ENCODE results near the gene C19orf38. TPM values are rescaled to one million over a fixed set of nuclear protein-coding genes. Genes with fewer than 3 reads are reported as not detected.

C19orf38 gene
- total RNA-seq, 1 experiment from 2014 or later, result not detected

DNA sequence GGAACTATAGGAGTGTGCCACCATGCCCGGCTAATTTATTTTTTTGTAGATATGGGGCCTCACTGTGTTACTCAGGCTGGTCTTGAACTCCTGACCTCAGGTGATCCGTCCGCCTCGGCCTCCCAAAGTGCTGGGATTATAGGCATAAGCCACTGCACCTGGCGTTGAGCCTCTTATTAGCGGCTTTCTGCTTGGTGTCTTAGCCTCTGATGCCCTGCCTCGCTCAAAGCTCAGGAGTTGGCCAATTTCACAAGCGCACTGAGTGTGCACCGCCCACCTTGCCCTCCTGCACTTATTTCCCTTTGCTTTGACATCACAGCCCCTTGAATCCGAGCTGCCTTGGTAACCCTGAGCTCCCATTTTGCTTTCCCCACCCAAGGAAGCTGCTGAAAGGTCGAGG, 70.1 kb downstream of the C19orf38 start:
- Histone ChIP-seq H3K56ac (ENCODE audit: insufficient read length, low read depth, low read length) (no peak overlapping the region), H3K23ac (ENCODE audit: insufficient read length, low read depth, low read length) (no peak overlapping the region), H2BK15ac (ENCODE audit: low read depth, low read length) (no peak overlapping the region), H4K91ac (ENCODE audit: insufficient read length, low read depth, low read length) (no peak overlapping the region), H3K27me3 (ENCODE audit: insufficient read depth, low read length) (no peaks in the 10 kb centered on the region), H3K9me3 (ENCODE audit: control insufficient read depth, low read depth, low read length) (no peaks in the 10 kb centered on the region), H4K8ac (replicated peaks; ENCODE audit: insufficient read length, low read depth, low read length) (no peak overlapping the region), H3K79me2 (ENCODE audit: insufficient read depth, low read length) (no peaks in the 10 kb centered on the region), H4K20me1 (ENCODE audit: control insufficient read depth, insufficient read depth, insufficient read length) (no peaks in the 10 kb centered on the region), H3K4me1 (ENCODE audit: insufficient read depth, low read length) (no peaks in the 10 kb centered on the region), H3K4me2 (ENCODE audit: insufficient read depth, insufficient read length, low read length) (no peak overlapping the region), H3K14ac (ENCODE audit: insufficient read depth, low read length) (no peak overlapping the region), H3K4ac (ENCODE audit: low read depth, low read length) (no peak overlapping the region), H2BK12ac (ENCODE audit: insufficient read length, low read depth, low read length) (no peak overlapping the region), H2BK5ac (ENCODE audit: insufficient read length, low read length) (no peak overlapping the region), H2BK120ac (ENCODE audit: low read depth, low read length, poor library complexity, severe bottlenecking) (no peak overlapping the region), H4K5ac (ENCODE audit: insufficient read length, low read depth, low read length) (no peak overlapping the region), H3K79me1 (ENCODE audit: insufficient read depth, low read depth, low read length, poor library complexity, severe bottlenecking) (no peaks in the 10 kb centered on the region), H3T11ph (ENCODE audit: low read length) (no peak overlapping the region), H3K27ac (ENCODE audit: insufficient read length, low read depth, low read length) (no peak overlapping the region), H3K18ac (ENCODE audit: insufficient read length, low read depth, low read length) (no peak overlapping the region), H2BK20ac (ENCODE audit: low read depth, low read length, poor library complexity, severe bottlenecking) (no peak overlapping the region), H3K9ac (ENCODE audit: extremely low read depth, insufficient read length, low read length) (no peak overlapping the region), H2AK5ac (ENCODE audit: insufficient read length, low read length) (no peak overlapping the region), H2AFZ (ENCODE audit: low read length) (no peak overlapping the region), H3K23me2 (ENCODE audit: insufficient read length, low read depth, low read length, poor library complexity, severe bottlenecking) (no peaks in the 10 kb centered on the region)
- no peaks in the 10 kb centered on the region for H3K27me3 Mint-ChIP-seq (ENCODE audit: low read depth)
- peak; percentile 13 for DNase-seq
- no peaks in the 10 kb centered on the region for H3K9me3 Mint-ChIP-seq
- TF ChIP-seq, protein P1, sequence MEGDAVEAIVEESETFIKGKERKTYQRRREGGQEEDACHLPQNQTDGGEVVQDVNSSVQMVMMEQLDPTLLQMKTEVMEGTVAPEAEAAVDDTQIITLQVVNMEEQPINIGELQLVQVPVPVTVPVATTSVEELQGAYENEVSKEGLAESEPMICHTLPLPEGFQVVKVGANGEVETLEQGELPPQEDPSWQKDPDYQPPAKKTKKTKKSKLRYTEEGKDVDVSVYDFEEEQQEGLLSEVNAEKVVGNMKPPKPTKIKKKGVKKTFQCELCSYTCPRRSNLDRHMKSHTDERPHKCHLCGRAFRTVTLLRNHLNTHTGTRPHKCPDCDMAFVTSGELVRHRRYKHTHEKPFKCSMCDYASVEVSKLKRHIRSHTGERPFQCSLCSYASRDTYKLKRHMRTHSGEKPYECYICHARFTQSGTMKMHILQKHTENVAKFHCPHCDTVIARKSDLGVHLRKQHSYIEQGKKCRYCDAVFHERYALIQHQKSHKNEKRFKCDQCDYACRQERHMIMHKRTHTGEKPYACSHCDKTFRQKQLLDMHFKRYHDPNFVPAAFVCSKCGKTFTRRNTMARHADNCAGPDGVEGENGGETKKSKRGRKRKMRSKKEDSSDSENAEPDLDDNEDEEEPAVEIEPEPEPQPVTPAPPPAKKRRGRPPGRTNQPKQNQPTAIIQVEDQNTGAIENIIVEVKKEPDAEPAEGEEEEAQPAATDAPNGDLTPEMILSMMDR (conservative IDR thresholded peaks at IDR 0.05), result no peak
- WGBS (ENCODE audit: extremely low coverage, insufficient read length, low lambda C conversion rate), result no CpG with 5 or more reads among the region's 11 CpGs
- no peak overlapping the region for H3K4me3 Mint-ChIP-seq
- no peak overlapping the region; a peak in 2 of 7 replicates for H3K27ac Mint-ChIP-seq
- peaks cover 9 to 63% (median 50%) of the 10 kb centered on the region in 3 experiments; a peak in 6 of 7 replicates for H3K36me3 Mint-ChIP-seq (ENCODE audit: insufficient read depth in 1 of 3, low read depth in 3 of 3)
- no peaks in the 10 kb centered on the region for H3K4me1 Mint-ChIP-seq

Small RNAs within 50 kb of the gene (microRNA-seq; reads per million reads assigned to microRNA genes)
- gene MIR199A1 (ENCODE audit: borderline microRNAs expressed), result not detected
- not detected for gene MIR6793 (ENCODE audit: borderline microRNAs expressed)

Other genes with a start within 250 kb of the C19orf38 start
- 111 and 121 TPM in 2 replicates for gene SLC44A2, start 222.9 kb upstream of the C19orf38 start, total RNA-seq (2021)
- gene ILF3, start 194.1 kb upstream of the C19orf38 start, total RNA-seq (2021), result 787 and 841 TPM in 2 replicates
- 63.1 and 63.6 TPM in 2 replicates for gene QTRT1, start 147.0 kb upstream of the C19orf38 start, total RNA-seq (2021)
- 136 and 152 TPM in 2 replicates for gene DNM2, start 130.3 kb upstream of the C19orf38 start, total RNA-seq (2021)
- gene TMED1, start 12.2 kb upstream of the C19orf38 start, total RNA-seq (2021), result 32.1 and 32.3 TPM in 2 replicates
- 111 and 113 TPM in 2 replicates for gene CARM1, start 23.1 kb downstream of the C19orf38 start, total RNA-seq (2021)
- gene YIPF2, start 80.2 kb downstream of the C19orf38 start, total RNA-seq (2021), result 58.2 and 60.2 TPM in 2 replicates
- 23.4 and 26.8 TPM in 2 replicates for gene TIMM29, start 80.4 kb downstream of the C19orf38 start, total RNA-seq (2021)
- gene SMARCA4, start 112.6 kb downstream of the C19orf38 start, total RNA-seq (2021), result 245 and 261 TPM in 2 replicates
- 81.3 and 92.7 TPM in 2 replicates for gene LDLR, start 241.0 kb downstream of the C19orf38 start, total RNA-seq (2021)